ENCODE data around the gene RARA.
"Not testable (repeated sequence)": the region's sequence is repeated elsewhere in the genome, so short reads cannot be mapped to it uniquely, and the experiment has no call there.

Gene RARA

GRCh38 chr17:40382251-40382650, 73.3 kb downstream of the RARA start:
- DNase-seq: no peak

GRCh38 chr17:40386555-40386954, 77.6 kb downstream of the RARA start:
- not testable (repeated sequence) for DNase-seq

DNA sequence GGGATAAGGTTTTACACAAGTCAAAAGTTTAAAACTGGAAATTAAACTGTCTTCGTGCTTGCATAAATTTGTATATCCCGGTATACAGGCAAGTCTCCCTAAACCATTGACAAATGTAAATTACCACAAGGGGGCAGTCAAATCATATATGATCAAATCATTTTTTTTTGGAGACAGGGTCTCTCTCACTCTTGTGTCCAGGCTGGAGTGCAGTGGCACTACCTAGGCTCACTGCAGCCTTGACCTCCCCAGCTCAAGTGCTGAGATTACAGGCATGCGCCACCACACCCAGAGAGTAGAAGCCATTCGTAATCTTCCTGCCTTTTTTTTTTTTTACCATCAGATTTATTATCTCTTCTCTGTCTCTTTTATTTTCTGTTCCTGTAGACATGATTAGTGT, 90.2 kb downstream of the RARA start:
- DNase-seq: no peak

GRCh38 chr17:40402668-40403067, 93.7 kb downstream of the RARA start:
- DNase-seq: no peak

DNA sequence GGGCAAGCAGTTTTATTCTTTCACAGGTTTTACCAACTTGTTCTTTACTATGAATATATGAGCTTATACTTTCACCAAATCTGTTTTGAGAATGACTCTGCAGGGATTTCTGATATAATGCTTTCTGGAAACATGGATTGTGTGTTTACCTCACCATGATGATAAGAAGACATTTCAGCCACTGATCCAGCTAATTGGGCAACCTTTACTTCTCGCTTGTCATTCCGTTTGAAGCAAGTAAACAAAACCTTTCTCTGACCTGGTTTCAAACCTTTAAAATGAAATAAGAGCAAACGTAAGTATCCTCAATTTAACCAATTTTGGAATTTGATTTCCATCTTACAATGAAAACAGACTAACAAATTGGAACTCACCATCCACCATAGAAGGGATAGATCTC, 95.0 kb downstream of the RARA start:
- no peak for DNase-seq
